Measurements from ENCODE around the gene FOXO1.

DNA sequence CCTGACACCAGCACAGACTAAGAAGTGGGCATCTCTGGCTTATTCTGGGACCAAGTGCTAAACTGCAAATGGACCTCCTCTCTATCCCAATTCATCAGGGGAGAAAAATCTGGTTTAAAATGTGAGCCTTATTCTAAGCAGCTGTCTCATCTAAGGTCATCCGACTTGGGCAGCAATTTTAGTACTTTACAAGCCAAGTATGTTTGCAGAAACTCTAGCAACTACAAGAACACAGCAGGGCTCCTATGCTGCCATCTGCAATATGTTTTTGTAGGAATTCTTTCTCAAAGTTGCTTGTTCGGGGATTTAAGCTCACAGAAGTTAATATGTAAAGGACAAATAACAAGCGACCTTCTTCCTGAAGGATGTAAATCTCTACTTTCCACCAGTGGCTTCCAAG lies 113.1 kb downstream of the FOXO1 start:
- TF ChIP-seq, protein P1, sequence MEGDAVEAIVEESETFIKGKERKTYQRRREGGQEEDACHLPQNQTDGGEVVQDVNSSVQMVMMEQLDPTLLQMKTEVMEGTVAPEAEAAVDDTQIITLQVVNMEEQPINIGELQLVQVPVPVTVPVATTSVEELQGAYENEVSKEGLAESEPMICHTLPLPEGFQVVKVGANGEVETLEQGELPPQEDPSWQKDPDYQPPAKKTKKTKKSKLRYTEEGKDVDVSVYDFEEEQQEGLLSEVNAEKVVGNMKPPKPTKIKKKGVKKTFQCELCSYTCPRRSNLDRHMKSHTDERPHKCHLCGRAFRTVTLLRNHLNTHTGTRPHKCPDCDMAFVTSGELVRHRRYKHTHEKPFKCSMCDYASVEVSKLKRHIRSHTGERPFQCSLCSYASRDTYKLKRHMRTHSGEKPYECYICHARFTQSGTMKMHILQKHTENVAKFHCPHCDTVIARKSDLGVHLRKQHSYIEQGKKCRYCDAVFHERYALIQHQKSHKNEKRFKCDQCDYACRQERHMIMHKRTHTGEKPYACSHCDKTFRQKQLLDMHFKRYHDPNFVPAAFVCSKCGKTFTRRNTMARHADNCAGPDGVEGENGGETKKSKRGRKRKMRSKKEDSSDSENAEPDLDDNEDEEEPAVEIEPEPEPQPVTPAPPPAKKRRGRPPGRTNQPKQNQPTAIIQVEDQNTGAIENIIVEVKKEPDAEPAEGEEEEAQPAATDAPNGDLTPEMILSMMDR (IDR thresholded peaks at IDR 0.05; ENCODE audit: low read length) = no peak
- TF ChIP-seq EZH2 (IDR thresholded peaks at IDR 0.05; ENCODE audit: borderline replicate concordance, low read length) = no peak
